Measurements from ENCODE around the gene MACIR. TPM values are rescaled to one million over a fixed set of nuclear protein-coding genes. Genes with fewer than 3 reads are reported as not detected.
"Not testable (repeated sequence)": the region's sequence is repeated elsewhere in the genome, so short reads cannot be mapped to it uniquely, and the experiment has no call there.

The MACIR gene
- total RNA-seq = 1 to 10 TPM; 5.9 to 9.3 TPM

GRCh38 chr5:103258368-103258956 lies at the start of gene MACIR:
TSS of gene MACIR (plus strand) at chr5:103258763. CDS start at chr5:103275920, 17,157 bp downstream.
- ATAC-seq = peak; percentile 91 to 92
- H3K27ac Mint-ChIP-seq = peak within 1 kb of the TSS; percentile 88 to 95
- H3K9me3 Mint-ChIP-seq = no peaks in the 10 kb centered on the region
- peak; percentile 87 to 89 for DNase-seq (ENCODE audit: low spot score in 2 of 2)
- H3K36me3 Mint-ChIP-seq = peaks cover 0 to 9% of the 10 kb centered on the region in 2 donors

GRCh38 chr5:103209065-103209464 lies 49.5 kb upstream of the MACIR start:
- DNase-seq (ENCODE audit: low spot score in 2 of 2) = no peak
- Mint-ChIP-seq H3K9me3 (peaks cover 0 to 8% of the 10 kb centered on the region in 2 donors), H3K27ac (no peak overlapping the region), H3K36me3 (peaks cover 4 to 10% of the 10 kb centered on the region in 2 donors)
- ATAC-seq = no peak

- no peak for ATAC-seq
- H3K9me3 Mint-ChIP-seq = peaks cover 0 to 4% of the 10 kb centered on the region in 2 donors
- no peak overlapping the region for H3K27ac Mint-ChIP-seq
- no peaks in the 10 kb centered on the region for H3K36me3 Mint-ChIP-seq
- no peak for DNase-seq (ENCODE audit: low spot score in 2 of 2)
Observed at GRCh38 chr5:103210952-103211351, 47.6 kb upstream of the MACIR start.

GRCh38 chr5:103211576-103212561 lies 46.7 kb upstream of the MACIR start:
- no peak for DNase-seq (ENCODE audit: low spot score in 2 of 2)
- no peak overlapping the region for H3K27ac Mint-ChIP-seq
- no peaks in the 10 kb centered on the region for H3K36me3 Mint-ChIP-seq
- no peak for ATAC-seq
- H3K9me3 Mint-ChIP-seq = peaks cover 0 to 4% of the 10 kb centered on the region in 2 donors

GRCh38 chr5:103216137-103216536 lies 42.4 kb upstream of the MACIR start:
- DNase-seq (ENCODE audit: low spot score in 2 of 2) (no peak), ATAC-seq (no peak)
- Mint-ChIP-seq H3K36me3 (no peaks in the 10 kb centered on the region), H3K9me3 (no peaks in the 10 kb centered on the region), H3K27ac (peak overlapping the region in 1 of 2 donors; percentile 30)

GRCh38 chr5:103216697-103217096 lies 41.9 kb upstream of the MACIR start:
- Mint-ChIP-seq H3K27ac (no peak overlapping the region), H3K9me3 (no peaks in the 10 kb centered on the region), H3K36me3 (no peaks in the 10 kb centered on the region)
- DNase-seq (ENCODE audit: low spot score in 2 of 2) = no peak
- no peak for ATAC-seq

- H3K9me3 Mint-ChIP-seq = no peaks in the 10 kb centered on the region
- no peak overlapping the region for H3K27ac Mint-ChIP-seq
- no peak for ATAC-seq
- DNase-seq (ENCODE audit: low spot score in 2 of 2) = no peak
- no peaks in the 10 kb centered on the region for H3K36me3 Mint-ChIP-seq
Observed at GRCh38 chr5:103217101-103217500, 41.5 kb upstream of the MACIR start.

- Mint-ChIP-seq H3K9me3 (no peaks in the 10 kb centered on the region), H3K36me3 (no peaks in the 10 kb centered on the region), H3K27ac (no peak overlapping the region)
- ATAC-seq (no peak), DNase-seq (ENCODE audit: low spot score in 2 of 2) (no peak)
Observed at GRCh38 chr5:103218164-103218563, 40.4 kb upstream of the MACIR start.

- not testable (repeated sequence) for ATAC-seq; DNase-seq (ENCODE audit: low spot score in 2 of 2); H3K9me3 Mint-ChIP-seq
Observed at GRCh38 chr5:103219074-103219473, 39.5 kb upstream of the MACIR start.

GRCh38 chr5:103223031-103223955 lies 35.3 kb upstream of the MACIR start:
- no peaks in the 10 kb centered on the region for H3K9me3 Mint-ChIP-seq
- no peak for DNase-seq (ENCODE audit: low spot score in 2 of 2)
- no peak overlapping the region for H3K27ac Mint-ChIP-seq
- H3K36me3 Mint-ChIP-seq = no peaks in the 10 kb centered on the region
- ATAC-seq = no peak

More at GRCh38 chr5:103219074-103219473, 39.5 kb upstream of the MACIR start:
- H3K36me3 Mint-ChIP-seq, H3K27ac Mint-ChIP-seq: not testable (repeated sequence)

- no peaks in the 10 kb centered on the region for H3K36me3 Mint-ChIP-seq
- peak; percentile 40 to 55 for DNase-seq (ENCODE audit: low spot score in 2 of 2)
- no peak overlapping the region for H3K27ac Mint-ChIP-seq
- ATAC-seq = peak; percentile 69 to 87
- no peaks in the 10 kb centered on the region for H3K9me3 Mint-ChIP-seq
Observed at GRCh38 chr5:103224118-103224893, 34.3 kb upstream of the MACIR start.

GRCh38 chr5:103224894-103225246 lies 33.7 kb upstream of the MACIR start:
- ATAC-seq (peak in 1 of 2 donors; percentile 21), DNase-seq (ENCODE audit: low spot score in 2 of 2) (no peak)
- Mint-ChIP-seq H3K27ac (no peak overlapping the region), H3K36me3 (no peaks in the 10 kb centered on the region), H3K9me3 (no peaks in the 10 kb centered on the region)

GRCh38 chr5:103228061-103228460 lies 30.5 kb upstream of the MACIR start:
- Mint-ChIP-seq H3K36me3 (no peaks in the 10 kb centered on the region), H3K9me3 (no peaks in the 10 kb centered on the region), H3K27ac (no peak overlapping the region)
- no peak for ATAC-seq
- no peak for DNase-seq (ENCODE audit: low spot score in 2 of 2)

- Mint-ChIP-seq H3K9me3 (no peaks in the 10 kb centered on the region), H3K27ac (no peak overlapping the region)
Observed at GRCh38 chr5:103228588-103228987, 30.0 kb upstream of the MACIR start.

GRCh38 chr5:103232393-103232999 lies 26.1 kb upstream of the MACIR start:
- H3K9me3 Mint-ChIP-seq = no peaks in the 10 kb centered on the region
- DNase-seq (ENCODE audit: low spot score in 2 of 2) (no peak), ATAC-seq (peak in 1 of 2 donors; percentile 76)
- H3K36me3 Mint-ChIP-seq = no peaks in the 10 kb centered on the region
- H3K27ac Mint-ChIP-seq = no peak overlapping the region

More at GRCh38 chr5:103228588-103228987, 30.0 kb upstream of the MACIR start:
- no peak for ATAC-seq
- no peaks in the 10 kb centered on the region for H3K36me3 Mint-ChIP-seq
- DNase-seq (ENCODE audit: low spot score in 2 of 2) = no peak

Measured in activated naive CD4-positive, alpha-beta T cell treated with anti-CD3 and anti-CD28 coated beads, Interleukin-2, amount 50 U/mL, for 72 hours (primary cell).